Adipocyte (in vitro differentiated cells): Measurements from ENCODE around the gene ABTB1.

ENCODE experiments used
- DNase-seq: peaks from one replicate; pipeline ENCODE4 v3.0.0-alpha.2; 2015; ENCODE audit warnings: low read depth
- H3K27me3 ChIP-seq: replicated peaks from 2 replicates; pipeline ENCODE4 v1.7.0; 2013; ENCODE audit warnings: mild to moderate bottlenecking, low read length, moderate library complexity; ENCODE audit not compliant: control insufficient read depth, insufficient read depth
- H3K36me3 ChIP-seq: 2 replicates; pipeline ENCODE4 v1.7.0; 2013; ENCODE audit warnings: low read length, mild to moderate bottlenecking, moderate library complexity; ENCODE audit not compliant: control insufficient read depth, insufficient read depth, severe bottlenecking
- H3K4me1 ChIP-seq: 2 replicates; pipeline ENCODE4 v1.7.0; 2013; ENCODE audit warnings: mild to moderate bottlenecking, low read length, moderate library complexity; ENCODE audit not compliant: control insufficient read depth, insufficient read depth
- H3K4me3 ChIP-seq: 2 replicates; pipeline ENCODE4 v1.7.0; 2013; ENCODE audit warnings: mild to moderate bottlenecking, low read length, moderate library complexity
- H3K9ac ChIP-seq: 2 replicates; pipeline ENCODE4 v1.7.0; 2013; ENCODE audit warnings: mild to moderate bottlenecking, low read length, moderate library complexity
- H3K9me3 ChIP-seq: 2 replicates; pipeline ENCODE4 v1.7.0; 2013; ENCODE audit warnings: mild to moderate bottlenecking, low read length, moderate library complexity; ENCODE audit not compliant: control insufficient read depth

ABTB1 gene

DNA sequence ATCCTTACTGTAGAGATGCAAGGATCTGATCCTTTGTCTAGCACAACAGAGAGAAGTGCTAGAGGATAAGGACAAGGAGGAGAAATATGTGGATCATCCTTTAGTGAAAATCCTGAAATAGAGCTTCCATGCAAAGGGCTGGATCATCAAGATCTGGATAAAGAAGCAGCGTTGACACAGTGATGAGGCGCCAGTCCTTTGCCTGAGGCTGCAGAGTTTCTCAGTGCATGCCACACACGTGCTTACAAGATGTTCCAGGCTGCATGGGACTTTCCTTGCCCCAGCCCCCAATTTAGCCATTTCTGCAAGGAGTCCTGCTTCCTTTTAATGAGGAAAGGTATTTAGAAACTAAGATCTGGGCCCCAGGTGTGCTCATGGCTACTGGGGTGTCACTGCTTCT lies 7.2 kb upstream of the ABTB1 start:
- H3K4me1 ChIP-seq = no peaks in the 10 kb centered on the region
- H3K4me3 ChIP-seq = no peak overlapping the region
- no peak overlapping the region for H3K9ac ChIP-seq
- DNase-seq = no peak
- no peaks in the 10 kb centered on the region for H3K27me3 ChIP-seq
- H3K9me3 ChIP-seq = no peaks in the 10 kb centered on the region
- H3K36me3 ChIP-seq = no peaks in the 10 kb centered on the region

- no peak for DNase-seq
- no peaks in the 10 kb centered on the region for H3K36me3 ChIP-seq
- peaks cover 2% of the 10 kb centered on the region for H3K4me1 ChIP-seq
- H3K9ac ChIP-seq = no peak overlapping the region
- H3K4me3 ChIP-seq = no peak overlapping the region
- H3K9me3 ChIP-seq = no peaks in the 10 kb centered on the region
- no peaks in the 10 kb centered on the region for H3K27me3 ChIP-seq
Measured at GRCh38 chr3:127666676-127667075, 6.1 kb upstream of the ABTB1 start.

- DNase-seq = no peak
- Histone ChIP-seq H3K36me3 (no peaks in the 10 kb centered on the region), H3K27me3 (no peaks in the 10 kb centered on the region)
Measured at GRCh38 chr3:127667119-127667681, 5.6 kb upstream of the ABTB1 start.

DNA sequence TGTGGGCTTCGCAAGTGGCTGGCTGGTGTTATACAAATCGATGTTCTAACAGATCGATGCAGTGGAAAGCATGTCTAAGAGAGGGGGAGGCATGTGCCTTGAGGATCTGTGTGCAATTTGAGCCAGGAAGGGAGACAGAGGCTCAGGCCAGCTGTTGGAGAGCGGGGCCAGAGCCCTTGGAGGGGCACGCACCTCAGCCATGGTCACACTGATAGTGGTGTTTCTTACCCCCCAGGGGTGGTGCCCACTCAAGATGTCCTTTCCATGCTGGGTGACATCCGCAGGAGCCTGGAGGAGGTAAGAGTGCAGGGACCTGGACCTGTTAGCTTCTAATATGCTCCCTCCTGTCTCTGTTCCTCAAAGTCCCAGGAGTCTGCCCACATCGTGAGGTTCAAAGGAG lies 3.8 kb upstream of the ABTB1 start:
- H3K4me1 ChIP-seq = peaks cover 12% of the 10 kb centered on the region
- no peaks in the 10 kb centered on the region for H3K36me3 ChIP-seq
- no peak for DNase-seq
- no peak overlapping the region for H3K4me3 ChIP-seq
- no peaks in the 10 kb centered on the region for H3K27me3 ChIP-seq
- H3K9ac ChIP-seq = no peak overlapping the region
- no peaks in the 10 kb centered on the region for H3K9me3 ChIP-seq

More at GRCh38 chr3:127667119-127667681, 5.6 kb upstream of the ABTB1 start:
- Histone ChIP-seq H3K9ac (no peak overlapping the region), H3K4me1 (peaks cover 7% of the 10 kb centered on the region), H3K9me3 (no peaks in the 10 kb centered on the region), H3K4me3 (no peak overlapping the region)

GRCh38 chr3:127669541-127670228 lies 3.1 kb upstream of the ABTB1 start:
- no peak for DNase-seq
- Histone ChIP-seq H3K9me3 (no peaks in the 10 kb centered on the region), H3K4me3 (no peak overlapping the region), H3K27me3 (no peaks in the 10 kb centered on the region), H3K9ac (no peak overlapping the region), H3K4me1 (peaks cover 12% of the 10 kb centered on the region), H3K36me3 (no peaks in the 10 kb centered on the region)

DNA sequence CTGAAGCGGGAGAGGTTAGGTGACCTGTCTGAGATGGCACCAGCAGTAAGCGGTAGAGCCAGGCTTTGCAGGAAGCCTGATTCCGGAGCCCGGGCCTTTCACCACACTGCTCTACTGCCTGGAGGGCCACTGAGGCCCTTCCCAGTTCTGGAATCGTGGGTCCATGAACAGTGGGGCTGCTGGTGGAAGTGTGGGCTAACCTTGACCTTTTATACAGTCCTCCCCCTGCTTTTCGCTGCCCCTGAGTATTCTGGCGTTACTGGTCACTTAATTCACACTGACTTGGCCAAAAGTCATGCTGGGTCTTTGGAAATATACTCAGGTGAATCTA lies 2.6 kb upstream of the ABTB1 start:
- Histone ChIP-seq H3K36me3 (no peaks in the 10 kb centered on the region), H3K9ac (no peak overlapping the region), H3K4me1 (peaks cover 12% of the 10 kb centered on the region), H3K9me3 (no peaks in the 10 kb centered on the region), H3K4me3 (no peak overlapping the region), H3K27me3 (no peaks in the 10 kb centered on the region)
- DNase-seq = no peak

DNA sequence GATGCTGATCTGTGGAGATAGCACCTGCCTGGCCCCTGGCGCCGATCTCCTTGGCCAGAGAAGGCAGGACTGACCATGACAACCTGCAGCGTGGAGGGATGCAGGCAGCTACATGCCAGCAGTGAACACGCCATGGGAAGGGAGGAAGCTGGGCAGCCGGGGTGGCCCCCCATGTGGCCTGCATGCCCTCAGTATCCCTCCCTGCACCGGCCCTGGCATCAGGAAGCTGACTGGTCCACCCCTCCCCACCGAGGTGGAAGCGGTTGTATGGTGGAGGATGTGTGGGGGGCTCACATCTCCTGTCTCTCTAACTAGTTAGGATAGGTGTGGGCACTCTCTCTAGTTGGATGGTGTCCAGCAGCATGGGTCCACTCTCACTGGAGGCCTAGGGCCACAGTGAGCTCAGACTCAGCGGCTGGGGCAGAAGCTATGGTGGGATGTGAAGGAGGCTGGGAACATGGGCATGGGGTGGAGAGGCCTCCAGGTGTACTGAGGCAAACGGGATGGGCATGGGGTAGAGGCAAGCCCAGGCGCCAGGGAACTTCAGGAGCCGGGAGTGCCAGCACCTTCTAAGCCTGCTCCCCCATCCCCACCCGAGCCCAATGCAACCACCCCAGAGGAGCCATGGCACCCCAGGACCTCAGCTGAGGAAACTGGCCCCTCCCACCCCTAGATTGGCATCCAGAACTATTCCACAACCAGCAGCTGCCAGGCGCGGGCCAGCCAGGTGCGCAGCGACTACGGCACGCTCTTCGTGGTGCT lies 1.8 kb upstream of the ABTB1 start:
- H3K36me3 ChIP-seq = no peaks in the 10 kb centered on the region
- H3K27me3 ChIP-seq = no peaks in the 10 kb centered on the region
- no peak overlapping the region for H3K9ac ChIP-seq
- H3K9me3 ChIP-seq = no peaks in the 10 kb centered on the region
- H3K4me3 ChIP-seq = no peak overlapping the region
- peaks cover 12% of the 10 kb centered on the region for H3K4me1 ChIP-seq
- no peak for DNase-seq

DNA sequence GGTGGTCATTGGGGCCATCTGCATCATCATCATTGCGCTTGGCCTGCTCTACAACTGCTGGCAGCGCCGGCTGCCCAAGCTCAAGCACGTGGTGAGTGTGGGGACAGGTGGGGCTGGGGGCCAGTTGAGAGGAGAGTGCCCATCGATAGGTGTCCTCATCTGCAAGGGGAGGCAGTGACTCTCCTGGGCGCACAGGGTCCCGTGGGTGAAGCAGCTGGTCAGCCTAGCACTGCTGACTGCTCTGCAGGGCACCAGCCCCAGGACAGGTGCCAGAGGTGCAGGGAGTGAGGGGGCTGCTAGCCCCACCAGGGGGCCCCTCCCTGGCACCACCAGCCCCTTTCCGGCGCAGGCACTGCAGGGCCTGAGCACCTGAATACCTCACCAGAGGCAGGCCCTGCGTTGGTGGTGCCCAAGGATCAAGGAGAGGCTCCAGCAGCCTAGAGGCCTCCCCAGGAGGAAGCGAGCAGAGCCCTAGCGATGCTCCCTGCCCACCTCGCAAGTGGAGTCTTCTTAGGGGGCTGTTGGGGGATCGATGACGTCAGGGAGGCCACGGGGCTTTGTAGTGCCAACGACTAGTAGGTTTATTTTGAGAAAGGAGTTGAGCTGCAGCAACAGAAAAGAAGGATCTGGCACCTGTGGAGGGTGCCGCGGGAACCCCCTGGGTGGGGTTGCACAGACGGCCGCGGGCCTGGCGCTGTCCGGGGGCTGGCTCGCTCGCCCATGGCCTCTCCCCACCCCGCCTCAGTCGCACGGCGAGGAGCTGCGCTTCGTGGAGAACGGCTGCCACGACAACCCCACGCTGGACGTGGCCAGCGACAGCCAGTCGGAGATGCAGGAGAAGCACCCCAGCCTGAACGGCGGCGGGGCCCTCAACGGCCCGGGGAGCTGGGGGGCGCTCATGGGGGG lies 976 bp upstream of the ABTB1 start:
- no peak for DNase-seq
- H3K27me3 ChIP-seq = no peaks in the 10 kb centered on the region
- H3K9me3 ChIP-seq = no peaks in the 10 kb centered on the region
- no peaks in the 10 kb centered on the region for H3K36me3 ChIP-seq
- peak overlapping the region; percentile 87 for H3K4me3 ChIP-seq
- peak overlapping the region; percentile 90 for H3K9ac ChIP-seq
- H3K4me1 ChIP-seq = peaks cover 12% of the 10 kb centered on the region

GRCh38 chr3:127673191-127674100 lies 694 bp downstream of the ABTB1 start:
- Histone ChIP-seq H3K4me3 (peak overlapping the region; percentile 87), H3K4me1 (peaks cover 12% of the 10 kb centered on the region)
- DNase-seq = peak; percentile 71

GRCh38 chr3:127674101-127674721 lies 1.5 kb downstream of the ABTB1 start:
- no peaks in the 10 kb centered on the region for H3K9me3 ChIP-seq
- H3K36me3 ChIP-seq = no peaks in the 10 kb centered on the region
- DNase-seq = no peak
- no peaks in the 10 kb centered on the region for H3K27me3 ChIP-seq
- H3K4me3 ChIP-seq = no peak overlapping the region
- H3K4me1 ChIP-seq = peaks cover 12% of the 10 kb centered on the region
- H3K9ac ChIP-seq = no peak overlapping the region

More at GRCh38 chr3:127673191-127674100, 694 bp downstream of the ABTB1 start:
- Histone ChIP-seq H3K27me3 (no peaks in the 10 kb centered on the region), H3K9ac (peak overlapping the region; percentile 87), H3K9me3 (no peaks in the 10 kb centered on the region), H3K36me3 (no peaks in the 10 kb centered on the region)
